GM18861 (cell line): ENCODE data around the gene COL9A3.

Source experiments
- ATAC-seq: cut with Tn5 transposase; IDR thresholded peaks from one replicate; pipeline ENCODE4 v1.9.1; 2021; ENCODE audit not compliant: unreplicated experiment

The COL9A3 gene

GRCh38 chr20:62876902-62877816 is 60.3 kb downstream of the COL9A3 start:
- ATAC-seq = no peak

GRCh38 chr20:62878244-62879038 is 61.6 kb downstream of the COL9A3 start:
- no peak for ATAC-seq

GRCh38 chr20:62879275-62880146 is 62.7 kb downstream of the COL9A3 start:
- no peak for ATAC-seq

- no peak for ATAC-seq
Measured at GRCh38 chr20:62880147-62880934, 63.5 kb downstream of the COL9A3 start.

- no peak for ATAC-seq
Measured at GRCh38 chr20:62880935-62881661, 64.2 kb downstream of the COL9A3 start.

GRCh38 chr20:62881662-62882395 is 65.0 kb downstream of the COL9A3 start:
- ATAC-seq = no peak

GRCh38 chr20:62882426-62882825 is 65.6 kb downstream of the COL9A3 start:
- ATAC-seq = no peak

- ATAC-seq = no peak
Measured at GRCh38 chr20:62884556-62884955, 67.7 kb downstream of the COL9A3 start.

GRCh38 chr20:62885046-62885895 is 68.4 kb downstream of the COL9A3 start:
- no peak for ATAC-seq

GRCh38 chr20:62885896-62886708 is 69.3 kb downstream of the COL9A3 start:
- no peak for ATAC-seq

- no peak for ATAC-seq
Measured at GRCh38 chr20:62886709-62887058, 69.8 kb downstream of the COL9A3 start.

GRCh38 chr20:62887152-62887859 is 70.5 kb downstream of the COL9A3 start:
- ATAC-seq = no peak

- ATAC-seq = no peak
Measured at GRCh38 chr20:62887860-62888239, 71.0 kb downstream of the COL9A3 start.

GRCh38 chr20:62888406-62888805 is 71.6 kb downstream of the COL9A3 start:
- ATAC-seq = no peak

- ATAC-seq = no peak
Measured at GRCh38 chr20:62888910-62889309, 72.1 kb downstream of the COL9A3 start.

- no peak for ATAC-seq
Measured at GRCh38 chr20:62889411-62889810, 72.6 kb downstream of the COL9A3 start.

- ATAC-seq = no peak
Measured at GRCh38 chr20:62889871-62890270, 73.0 kb downstream of the COL9A3 start.
